GM23338 (cell line): Measurements from ENCODE around the gene UBE2E2. TPM values are rescaled to one million over a fixed set of nuclear protein-coding genes. Genes with fewer than 3 reads are reported as not detected.

Source experiments
- ATAC-seq: fragments of 200-7000 bp; cut with Tn5 transposase; 3 replicates; pipeline ENCODE4 v1.9.1; 2020
- DNase-seq: peaks from one replicate; pipeline ENCODE4 v3.0.0-alpha.2; 2015; ENCODE audit warnings: low spot score
- H2AFZ ChIP-seq: fragments of 200-600 bp; sonication (generic); 2 replicates; pipeline ENCODE4 v1.8.0; 2016; ENCODE audit warnings: antibody characterized with exemption, mild to moderate bottlenecking, moderate library complexity
- H3F3A ChIP-seq: fragments of 200-600 bp; sonication (generic); replicated peaks from 2 replicates; pipeline ENCODE4 v1.8.0; 2017; ENCODE audit warnings: antibody characterized with exemption, mixed run types, low read depth
- H3K27ac ChIP-seq: fragments of 200-600 bp; sonication (generic); 2 replicates; pipeline ENCODE4 v1.6.1; 2016; ENCODE audit warnings: low read depth
- H3K27me3 ChIP-seq: fragments of 200-600 bp; sonication (generic); 2 replicates; pipeline ENCODE4 v1.8.0; 2016; ENCODE audit warnings: mild to moderate bottlenecking, mixed run types, moderate library complexity; ENCODE audit not compliant: insufficient read depth
- H3K36me3 ChIP-seq: fragments of 200-600 bp; sonication (generic); 2 replicates; pipeline ENCODE4 v1.8.0; 2016; ENCODE audit warnings: mild to moderate bottlenecking; ENCODE audit not compliant: insufficient read depth
- H3K4me1 ChIP-seq: fragments of 200-600 bp; sonication (generic); 2 replicates; pipeline ENCODE4 v1.8.0; 2016; ENCODE audit warnings: mild to moderate bottlenecking, moderate library complexity; ENCODE audit not compliant: insufficient read depth
- H3K4me2 ChIP-seq: fragments of 200-600 bp; sonication (generic); 2 replicates; pipeline ENCODE4 v1.7.1; 2017; ENCODE audit warnings: mixed run types
- H3K4me3 ChIP-seq: fragments of 200-600 bp; sonication (generic); 2 replicates; pipeline ENCODE4 v1.6.1; 2016; ENCODE audit warnings: mixed run types
- H3K79me2 ChIP-seq: fragments of 200-600 bp; sonication (generic); replicated peaks from 2 replicates; pipeline ENCODE4 v1.8.0; 2017; ENCODE audit warnings: mild to moderate bottlenecking; ENCODE audit not compliant: insufficient read depth
- H3K9me2 ChIP-seq: fragments of 200-600 bp; sonication (generic); 2 replicates; pipeline ENCODE4 v1.8.0; 2017; ENCODE audit not compliant: insufficient read depth
- H4K20me1 ChIP-seq: fragments of 200-600 bp; sonication (generic); replicated peaks from 2 replicates; pipeline ENCODE4 v1.8.0; 2017; ENCODE audit warnings: mild to moderate bottlenecking; ENCODE audit not compliant: insufficient read depth
- H3K27ac Mint-ChIP-seq: 2 replicates; pipeline ENCODE4 v1.8.0; 2020; ENCODE audit warnings: inconsistent platforms, mild to moderate bottlenecking, moderate library complexity, mixed read lengths
- H3K27me3 Mint-ChIP-seq: 3 replicates; pipeline ENCODE4 v1.8.0; 2022; ENCODE audit warnings: low read depth, mild to moderate bottlenecking, moderate library complexity, mixed read lengths, inconsistent platforms; ENCODE audit not compliant: insufficient read depth, poor library complexity
- H3K36me3 Mint-ChIP-seq: 3 replicates; pipeline ENCODE4 v1.8.0; 2021; ENCODE audit warnings: low read depth, mild to moderate bottlenecking, inconsistent platforms, moderate library complexity, mixed read lengths
- H3K4me1 Mint-ChIP-seq: 3 replicates; pipeline ENCODE4 v1.8.0; 2020; ENCODE audit warnings: mild to moderate bottlenecking, inconsistent platforms, mixed read lengths
- H3K4me3 Mint-ChIP-seq: 3 replicates; pipeline ENCODE4 v1.8.0; 2021; ENCODE audit warnings: moderate library complexity, mild to moderate bottlenecking, inconsistent platforms, mixed read lengths
- H3K9me3 Mint-ChIP-seq: 3 replicates; pipeline ENCODE4 v1.8.0; 2020; ENCODE audit warnings: moderate library complexity, mild to moderate bottlenecking, inconsistent platforms, mixed read lengths
- CREB1 ChIP-seq: fragments of 250-450 bp; sonication (Bioruptor Pico); IDR thresholded peaks from 2 replicates; pipeline ENCODE4 v1.5.0; 2020; ENCODE audit warnings: low read depth, mild to moderate bottlenecking, moderate library complexity
- CTCF ChIP-seq, 2 experiments: fragments of 200-600 bp in 1 of 2; sonication (generic) in 1 of 2; conservative IDR thresholded peaks; 2 replicates each; pipeline versions ENCODE4 v1.5.1 to v1.6.1; 2016 to 2017; ENCODE audit warnings: antibody characterized with exemption in 2 of 2, low read depth in 2 of 2, mild to moderate bottlenecking in 2 of 2, moderate library complexity in 1 of 2
- ETS1 ChIP-seq: IDR thresholded peaks from 2 replicates; pipeline ENCODE4 v1.6.1; 2016; ENCODE audit warnings: antibody characterized with exemption
- EZH2 ChIP-seq: fragments of 200-600 bp; sonication (generic); IDR thresholded peaks from one replicate; pipeline ENCODE4 v1.8.0; 2017; ENCODE audit warnings: antibody characterized with exemption, mild to moderate bottlenecking, low read depth; ENCODE audit not compliant: unreplicated experiment
- EZH2phosphoT487 ChIP-seq: fragments of 200-600 bp; sonication (generic); IDR thresholded peaks from one replicate; pipeline ENCODE4 v1.8.1; 2018; ENCODE audit warnings: antibody characterized with exemption; ENCODE audit not compliant: unreplicated experiment
- JUNB ChIP-seq: IDR thresholded peaks from one replicate; pipeline ENCODE4 v1.6.1; 2016; ENCODE audit warnings: antibody characterized with exemption; ENCODE audit not compliant: unreplicated experiment
- NANOG ChIP-seq: IDR thresholded peaks from 2 replicates; pipeline ENCODE4 v1.6.1; 2016; ENCODE audit warnings: antibody characterized with exemption, borderline replicate concordance
- POLR2AphosphoS5 ChIP-seq: IDR thresholded peaks from 2 replicates; pipeline ENCODE4 v1.6.1; 2016; ENCODE audit warnings: antibody characterized with exemption, low read depth
- STAT1 ChIP-seq: IDR thresholded peaks from one replicate; pipeline ENCODE4 v1.6.1; 2016; ENCODE audit warnings: antibody characterized with exemption; ENCODE audit not compliant: unreplicated experiment
- ZNF114 ChIP-seq: fragments of 250-450 bp; sonication (Bioruptor Pico); IDR thresholded peaks from 2 replicates; pipeline ENCODE4 v1.5.0; 2020; ENCODE audit warnings: mild to moderate bottlenecking, moderate library complexity
- polyA plus RNA-seq: library from polyadenylated mRNA; unstranded; fragments of >200 nt; fragmentation: Nextera tagmentation; extraction: Ambion mirVana; gene quantifications from 2 replicates; pipeline ENCODE4 v1.2.1, GENCODE V29; 2016
- total RNA-seq: library from RNA; depleted of rRNA; stranded (reverse); fragments of >200 nt; shearing (Covaris generic); gene quantifications from 2 replicates; pipeline ENCODE4 v1.2.3, GENCODE V29; 2014
- TF ChIP-seq, protein P1 (sequence below): fragments of 250-450 bp; sonication (Bioruptor Pico); IDR thresholded peaks from 2 replicates; pipeline ENCODE4 v1.5.0; 2020; ENCODE audit warnings: mild to moderate bottlenecking, moderate library complexity

UBE2E2 gene
- total and polyA plus RNA-seq, 2 experiments from 2014 or later = 86.9 to 169 TPM

- Histone ChIP-seq H3K36me3 (no peaks in the 10 kb centered on the region), H4K20me1 (no peaks in the 10 kb centered on the region), H3K27me3 (no peaks in the 10 kb centered on the region), H3K4me1 (peaks cover 10% of the 10 kb centered on the region; the same call in 1 of the 2 replicates), H3K79me2 (peaks cover 8% of the 10 kb centered on the region), H3K9me2 (no peaks in the 10 kb centered on the region), H3K4me3 (no peak overlapping the region), H2AFZ (no peak overlapping the region), H3K27ac (peak overlapping the region; percentile 78; the same call in 1 of the 2 replicates), H3K4me2 (no peak overlapping the region), H3F3A (no peaks in the 10 kb centered on the region)
- no peak overlapping the region for H3K27ac Mint-ChIP-seq
- no peak for DNase-seq
- H3K36me3 Mint-ChIP-seq = peaks cover 5% of the 10 kb centered on the region; the same call in 2 of the 3 replicates
- peaks cover 31% of the 10 kb centered on the region for H3K4me1 Mint-ChIP-seq
- no peak overlapping the region for H3K4me3 Mint-ChIP-seq
- no peaks in the 10 kb centered on the region; the same call in 2 of the 3 replicates for H3K9me3 Mint-ChIP-seq
- H3K27me3 Mint-ChIP-seq = peaks cover 3% of the 10 kb centered on the region
- TF ChIP-seq CTCF (conservative IDR thresholded peaks at IDR 0.05; ENCODE audit: low read depth in 2 of 2) (no peak), EZH2 (no peak), CREB1 (CRISPR knock-in tag) (no peak), NANOG (no peak)
- no peak for ATAC-seq
Measured at GRCh38 chr3:23395115-23395514, 192.0 kb downstream of the UBE2E2 start.

- H3K79me2 ChIP-seq = peaks cover 6% of the 10 kb centered on the region
- no peak overlapping the region for H3K27ac ChIP-seq
- Mint-ChIP-seq H3K36me3 (no peaks in the 10 kb centered on the region), H3K27ac (no peak overlapping the region), H3K9me3 (no peaks in the 10 kb centered on the region), H3K4me3 (no peak overlapping the region), H3K4me1 (peaks cover 25% of the 10 kb centered on the region), H3K27me3 (peaks cover 2% of the 10 kb centered on the region)
- no peaks in the 10 kb centered on the region for H3F3A ChIP-seq
- no peaks in the 10 kb centered on the region for H3K9me2 ChIP-seq
- no peaks in the 10 kb centered on the region for H3K36me3 ChIP-seq
- H3K27me3 ChIP-seq = no peaks in the 10 kb centered on the region
- H3K4me3 ChIP-seq = no peak overlapping the region
- H3K4me2 ChIP-seq = no peak overlapping the region
- DNase-seq (no peak), ATAC-seq (no peak)
- H4K20me1 ChIP-seq = no peaks in the 10 kb centered on the region
- H3K4me1 ChIP-seq = peaks cover 13% of the 10 kb centered on the region; the same call in 1 of the 2 replicates
- H2AFZ ChIP-seq = no peak overlapping the region
- no peak for TF ChIP-seq JUNB
- TF ChIP-seq POLR2AphosphoS5 = no peak
- no peak for TF ChIP-seq CTCF (conservative IDR thresholded peaks at IDR 0.05; ENCODE audit: low read depth in 2 of 2)
- no peak for TF ChIP-seq STAT1
- TF ChIP-seq, protein P1, sequence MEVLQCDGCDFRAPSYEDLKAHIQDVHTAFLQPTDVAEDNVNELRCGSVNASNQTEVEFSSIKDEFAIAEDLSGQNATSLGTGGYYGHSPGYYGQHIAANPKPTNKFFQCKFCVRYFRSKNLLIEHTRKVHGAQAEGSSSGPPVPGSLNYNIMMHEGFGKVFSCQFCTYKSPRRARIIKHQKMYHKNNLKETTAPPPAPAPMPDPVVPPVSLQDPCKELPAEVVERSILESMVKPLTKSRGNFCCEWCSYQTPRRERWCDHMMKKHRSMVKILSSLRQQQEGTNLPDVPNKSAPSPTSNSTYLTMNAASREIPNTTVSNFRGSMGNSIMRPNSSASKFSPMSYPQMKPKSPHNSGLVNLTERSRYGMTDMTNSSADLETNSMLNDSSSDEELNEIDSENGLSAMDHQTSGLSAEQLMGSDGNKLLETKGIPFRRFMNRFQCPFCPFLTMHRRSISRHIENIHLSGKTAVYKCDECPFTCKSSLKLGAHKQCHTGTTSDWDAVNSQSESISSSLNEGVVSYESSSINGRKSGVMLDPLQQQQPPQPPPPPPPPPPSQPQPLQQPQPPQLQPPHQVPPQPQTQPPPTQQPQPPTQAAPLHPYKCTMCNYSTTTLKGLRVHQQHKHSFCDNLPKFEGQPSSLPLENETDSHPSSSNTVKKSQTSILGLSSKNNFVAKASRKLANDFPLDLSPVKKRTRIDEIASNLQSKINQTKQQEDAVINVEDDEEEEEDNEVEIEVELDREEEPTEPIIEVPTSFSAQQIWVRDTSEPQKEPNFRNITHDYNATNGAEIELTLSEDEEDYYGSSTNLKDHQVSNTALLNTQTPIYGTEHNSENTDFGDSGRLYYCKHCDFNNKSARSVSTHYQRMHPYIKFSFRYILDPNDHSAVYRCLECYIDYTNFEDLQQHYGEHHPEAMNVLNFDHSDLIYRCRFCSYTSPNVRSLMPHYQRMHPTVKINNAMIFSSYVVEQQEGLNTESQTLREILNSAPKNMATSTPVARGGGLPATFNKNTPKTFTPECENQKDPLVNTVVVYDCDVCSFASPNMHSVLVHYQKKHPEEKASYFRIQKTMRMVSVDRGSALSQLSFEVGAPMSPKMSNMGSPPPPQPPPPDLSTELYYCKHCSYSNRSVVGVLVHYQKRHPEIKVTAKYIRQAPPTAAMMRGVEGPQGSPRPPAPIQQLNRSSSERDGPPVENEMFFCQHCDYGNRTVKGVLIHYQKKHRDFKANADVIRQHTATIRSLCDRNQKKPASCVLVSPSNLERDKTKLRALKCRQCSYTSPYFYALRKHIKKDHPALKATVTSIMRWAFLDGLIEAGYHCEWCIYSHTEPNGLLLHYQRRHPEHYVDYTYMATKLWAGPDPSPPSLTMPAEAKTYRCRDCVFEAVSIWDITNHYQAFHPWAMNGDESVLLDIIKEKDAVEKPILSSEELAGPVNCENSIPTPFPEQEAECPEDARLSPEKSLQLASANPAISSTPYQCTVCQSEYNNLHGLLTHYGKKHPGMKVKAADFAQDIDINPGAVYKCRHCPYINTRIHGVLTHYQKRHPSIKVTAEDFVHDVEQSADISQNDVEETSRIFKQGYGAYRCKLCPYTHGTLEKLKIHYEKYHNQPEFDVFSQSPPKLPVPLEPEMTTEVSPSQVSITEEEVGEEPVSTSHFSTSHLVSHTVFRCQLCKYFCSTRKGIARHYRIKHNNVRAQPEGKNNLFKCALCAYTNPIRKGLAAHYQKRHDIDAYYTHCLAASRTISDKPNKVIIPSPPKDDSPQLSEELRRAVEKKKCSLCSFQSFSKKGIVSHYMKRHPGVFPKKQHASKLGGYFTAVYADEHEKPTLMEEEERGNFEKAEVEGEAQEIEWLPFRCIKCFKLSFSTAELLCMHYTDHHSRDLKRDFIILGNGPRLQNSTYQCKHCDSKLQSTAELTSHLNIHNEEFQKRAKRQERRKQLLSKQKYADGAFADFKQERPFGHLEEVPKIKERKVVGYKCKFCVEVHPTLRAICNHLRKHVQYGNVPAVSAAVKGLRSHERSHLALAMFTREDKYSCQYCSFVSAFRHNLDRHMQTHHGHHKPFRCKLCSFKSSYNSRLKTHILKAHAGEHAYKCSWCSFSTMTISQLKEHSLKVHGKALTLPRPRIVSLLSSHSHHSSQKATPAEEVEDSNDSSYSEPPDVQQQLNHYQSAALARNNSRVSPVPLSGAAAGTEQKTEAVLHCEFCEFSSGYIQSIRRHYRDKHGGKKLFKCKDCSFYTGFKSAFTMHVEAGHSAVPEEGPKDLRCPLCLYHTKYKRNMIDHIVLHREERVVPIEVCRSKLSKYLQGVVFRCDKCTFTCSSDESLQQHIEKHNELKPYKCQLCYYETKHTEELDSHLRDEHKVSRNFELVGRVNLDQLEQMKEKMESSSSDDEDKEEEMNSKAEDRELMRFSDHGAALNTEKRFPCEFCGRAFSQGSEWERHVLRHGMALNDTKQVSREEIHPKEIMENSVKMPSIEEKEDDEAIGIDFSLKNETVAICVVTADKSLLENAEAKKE (CRISPR knock-in tag) = no peak
- no peak for TF ChIP-seq EZH2phosphoT487
- TF ChIP-seq ETS1 = no peak
- TF ChIP-seq CREB1 (CRISPR knock-in tag) = no peak
- no peak for TF ChIP-seq ZNF114 (CRISPR knock-in tag)
- TF ChIP-seq NANOG = no peak
Measured at GRCh38 chr3:23396746-23397145, 193.6 kb downstream of the UBE2E2 start.
